GM23248 (cell line): ENCODE measurements around the gene CHST11. TPM values are rescaled to one million over a fixed set of nuclear protein-coding genes. Genes with fewer than 3 reads are reported as not detected.

Source experiments
- DNase-seq: peaks from one replicate; pipeline ENCODE4 v3.0.0-alpha.2; 2015
- H2AFZ ChIP-seq: fragments of 200-600 bp; sonication (generic); 2 replicates; pipeline ENCODE4 v1.6.1; 2016; ENCODE audit warnings: antibody characterized with exemption
- H3F3A ChIP-seq: fragments of 200-600 bp; sonication (generic); 2 replicates; pipeline ENCODE4 v1.6.1; 2016; ENCODE audit warnings: mild to moderate bottlenecking, antibody characterized with exemption, mixed run types; ENCODE audit not compliant: insufficient read depth
- H3K27ac ChIP-seq: fragments of 200-600 bp; sonication (generic); 2 replicates; pipeline ENCODE4 v1.5.1; 2016; ENCODE audit warnings: mild to moderate bottlenecking
- H3K27me3 ChIP-seq: fragments of 200-600 bp; sonication (generic); replicated peaks from 2 replicates; pipeline ENCODE4 v1.6.1; 2016; ENCODE audit warnings: mild to moderate bottlenecking; ENCODE audit not compliant: insufficient read depth
- H3K36me3 ChIP-seq: fragments of 200-600 bp; sonication (generic); 2 replicates; pipeline ENCODE4 v1.6.1; 2016; ENCODE audit warnings: low read depth, mild to moderate bottlenecking
- H3K4me1 ChIP-seq: fragments of 200-600 bp; sonication (generic); 2 replicates; pipeline ENCODE4 v1.6.1; 2016; ENCODE audit warnings: mild to moderate bottlenecking; ENCODE audit not compliant: insufficient read depth
- H3K4me2 ChIP-seq: fragments of 200-600 bp; sonication (generic); one replicate; pipeline ENCODE4 v1.6.1; 2016; ENCODE audit warnings: mild to moderate bottlenecking; ENCODE audit not compliant: unreplicated experiment
- H3K4me3 ChIP-seq: fragments of 200-600 bp; sonication (generic); 2 replicates; pipeline ENCODE4 v1.5.1; 2016; ENCODE audit warnings: mild to moderate bottlenecking
- H3K79me2 ChIP-seq: fragments of 200-600 bp; sonication (generic); 2 replicates; pipeline ENCODE4 v1.6.1; 2016; ENCODE audit warnings: mild to moderate bottlenecking; ENCODE audit not compliant: insufficient read depth
- H3K9ac ChIP-seq: fragments of 200-600 bp; sonication (generic); 2 replicates; pipeline ENCODE4 v1.6.1; 2016; ENCODE audit warnings: mild to moderate bottlenecking
- H3K9me2 ChIP-seq: fragments of 200-600 bp; sonication (generic); 2 replicates; pipeline ENCODE4 v1.6.1; 2016; ENCODE audit warnings: mixed run types, mild to moderate bottlenecking, moderate library complexity; ENCODE audit not compliant: insufficient read depth
- H3K9me3 ChIP-seq: fragments of 200-600 bp; sonication (generic); one replicate; pipeline ENCODE4 v1.6.1; 2017; ENCODE audit warnings: low read depth
- H4K20me1 ChIP-seq: fragments of 200-600 bp; sonication (generic); 2 replicates; pipeline ENCODE4 v1.6.0; 2016; ENCODE audit not compliant: insufficient read depth
- EZH2 ChIP-seq: fragments of 200-600 bp; sonication (generic); IDR thresholded peaks from 2 replicates; pipeline ENCODE4 v1.6.1; 2018; ENCODE audit warnings: antibody characterized with exemption, mild to moderate bottlenecking; ENCODE audit not compliant: insufficient read depth, poor library complexity, severe bottlenecking
- EZH2phosphoT487 ChIP-seq: fragments of 200-600 bp; sonication (generic); IDR thresholded peaks from 2 replicates; pipeline ENCODE4 v1.6.1; 2018; ENCODE audit warnings: antibody characterized with exemption, moderate library complexity, mild to moderate bottlenecking, low read depth; ENCODE audit not compliant: insufficient read depth
- WGBS, 2 experiments: methylation state at CpG; one replicate each; pipeline ENCODE4 v1.1.6; 2015 to 2017; ENCODE audit warnings: low lambda C conversion rate in 2 of 2, low coverage in 1 of 2; ENCODE audit errors: missing lambda C conversion rate in 2 of 2; 5-methylcytosine and 5-hydroxymethylcytosine counted together
- in situ Hi-C: fragments of 300-500 bp; cut with MboI; formaldehyde crosslinking; loops from 2 replicates; pipeline ENCODE4 v1.15.0; 2020
- polyA plus RNA-seq: library from polyadenylated mRNA; unstranded; fragments of >200 nt; fragmentation: Nextera tagmentation; extraction: Ambion mirVana; gene quantifications from 2 replicates; pipeline ENCODE4 v1.2.1, GENCODE V29; 2016
- total RNA-seq: library from RNA; depleted of rRNA; stranded (reverse); fragments of >200 nt; shearing (Covaris generic); gene quantifications from 2 replicates; pipeline ENCODE4 v1.2.3, GENCODE V29; 2014

CHST11 gene
- total and polyA plus RNA-seq, 2 experiments from 2014 or later = 3.7 to 5.4 TPM

DNA sequence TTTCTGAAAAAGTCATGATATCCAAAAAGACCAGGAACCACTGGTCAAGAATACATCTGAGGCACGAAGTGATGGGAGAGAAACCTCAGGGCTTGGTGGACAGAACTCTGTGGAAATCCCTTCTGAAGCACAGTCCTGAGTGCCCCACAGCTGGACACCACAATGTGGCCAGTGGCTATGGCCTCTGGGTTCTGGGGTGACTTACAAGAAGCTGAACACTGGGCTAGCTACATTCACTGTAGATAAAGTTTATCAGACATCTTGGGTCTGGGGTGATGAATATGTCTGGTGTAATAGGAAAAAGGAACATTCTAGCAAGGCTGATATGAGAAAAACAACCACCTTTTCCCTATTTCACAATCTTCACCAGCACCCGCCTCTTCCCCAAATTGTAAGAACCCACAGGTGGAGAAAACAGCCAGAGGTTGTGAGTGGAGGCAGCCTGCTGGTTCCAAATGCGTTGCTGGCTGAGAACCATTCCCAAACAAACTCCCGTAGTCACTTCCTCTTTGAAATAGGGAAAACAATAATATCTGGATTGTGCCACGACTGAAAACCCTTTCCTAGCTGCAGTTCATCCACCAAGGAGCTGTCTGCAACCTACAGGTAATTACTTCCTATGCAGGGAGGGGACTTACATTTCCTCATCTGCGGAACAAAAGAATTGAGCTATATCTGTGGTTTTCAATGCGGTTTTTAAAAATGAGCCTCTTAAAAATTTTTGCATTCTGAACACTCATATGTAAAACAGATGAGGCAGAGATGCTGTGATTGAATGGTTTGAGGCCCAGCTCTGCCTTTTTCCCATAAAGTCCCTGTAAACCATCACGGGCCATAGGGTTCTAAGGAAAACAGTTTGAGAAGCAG, 307.7 kb downstream of the CHST11 start:
- H4K20me1 ChIP-seq = no peaks in the 10 kb centered on the region
- H3K4me1 ChIP-seq = peaks cover 8% of the 10 kb centered on the region
- no peak for DNase-seq
- H3K79me2 ChIP-seq = no peaks in the 10 kb centered on the region
- H3K4me3 ChIP-seq = no peak overlapping the region
- H3K27ac ChIP-seq = no peak overlapping the region
- no peaks in the 10 kb centered on the region for H3K9me2 ChIP-seq
- no peak overlapping the region for H3K9ac ChIP-seq
- 83% methylated on average over 8 of the region's 8 CpGs for WGBS, 2 experiments
- in situ Hi-C loops = no loop called here
- H3F3A ChIP-seq = no peaks in the 10 kb centered on the region
- H3K27me3 ChIP-seq = no peaks in the 10 kb centered on the region
- TF ChIP-seq EZH2 (no peak), EZH2phosphoT487 (no peak)
- H3K36me3 ChIP-seq = no peaks in the 10 kb centered on the region
- H3K4me2 ChIP-seq = no peak overlapping the region
- H3K9me3 ChIP-seq = no peaks in the 10 kb centered on the region
- no peak overlapping the region for H2AFZ ChIP-seq

DNA sequence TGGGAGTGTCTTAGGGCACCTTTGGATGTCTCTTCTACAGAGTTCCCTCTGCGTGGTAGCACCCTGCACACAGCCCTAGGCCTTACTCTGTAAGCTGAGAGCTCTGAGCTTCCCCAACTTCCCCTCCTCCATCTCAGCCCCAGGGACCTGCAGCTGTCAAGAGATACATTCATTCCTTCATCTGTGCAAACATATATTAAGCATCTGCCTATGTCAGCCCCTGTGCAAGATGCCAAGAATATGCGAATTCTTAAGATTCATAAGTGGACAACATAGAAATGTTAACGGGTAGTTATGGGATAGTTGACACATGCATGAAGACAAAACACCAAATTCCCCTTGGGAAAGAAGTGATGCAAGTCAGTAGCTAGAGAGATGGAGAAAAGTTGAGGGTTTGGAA, 310.5 kb downstream of the CHST11 start:
- no peak for TF ChIP-seq EZH2phosphoT487
- no peak for TF ChIP-seq EZH2
- H3K27me3 ChIP-seq = no peaks in the 10 kb centered on the region
- in situ Hi-C loops = no loop called here
- H3K36me3 ChIP-seq = no peaks in the 10 kb centered on the region
- H3K4me1 ChIP-seq = peaks cover 8% of the 10 kb centered on the region
- WGBS, 2 experiments = 81 to 82% methylated on average over 3 of the region's 3 CpGs
- H3K9me2 ChIP-seq = no peaks in the 10 kb centered on the region
- H3K9ac ChIP-seq = no peak overlapping the region
- H3K4me3 ChIP-seq = no peak overlapping the region
- no peaks in the 10 kb centered on the region for H3K79me2 ChIP-seq
- H3K4me2 ChIP-seq = no peak overlapping the region
- no peak overlapping the region for H3K27ac ChIP-seq
- H4K20me1 ChIP-seq = no peaks in the 10 kb centered on the region
- peaks cover 5% of the 10 kb centered on the region for H3K9me3 ChIP-seq
- DNase-seq = no peak
- no peak overlapping the region for H2AFZ ChIP-seq
- no peaks in the 10 kb centered on the region for H3F3A ChIP-seq

DNA sequence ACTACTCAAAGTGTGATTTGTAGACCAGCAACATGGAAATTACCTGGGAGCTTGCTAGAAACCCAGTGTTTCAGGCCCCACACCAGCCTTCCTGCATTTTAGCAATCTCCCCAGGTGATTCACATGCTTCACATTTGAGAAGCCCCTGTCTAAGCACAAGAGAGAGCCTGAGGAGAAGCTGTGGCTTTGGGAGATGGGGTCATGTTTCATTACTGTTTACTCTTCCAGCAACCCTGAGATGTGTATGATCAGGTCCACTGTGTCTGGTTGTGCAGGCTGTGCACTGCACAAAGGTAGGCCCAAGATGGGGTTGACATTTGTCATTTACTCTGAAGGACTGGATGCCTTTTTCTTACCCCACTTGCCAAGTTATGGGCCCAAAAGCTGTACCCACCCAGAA, 311.3 kb downstream of the CHST11 start:
- no peak overlapping the region for H2AFZ ChIP-seq
- no peak for DNase-seq
- no peaks in the 10 kb centered on the region for H3K9me2 ChIP-seq
- H3K9me3 ChIP-seq = peaks cover 6% of the 10 kb centered on the region
- H3K79me2 ChIP-seq = no peaks in the 10 kb centered on the region
- no peak overlapping the region for H3K4me3 ChIP-seq
- TF ChIP-seq EZH2 = no peak
- no peak for TF ChIP-seq EZH2phosphoT487
- no peak overlapping the region for H3K4me2 ChIP-seq
- no peak overlapping the region for H3K9ac ChIP-seq
- no peaks in the 10 kb centered on the region for H3K27me3 ChIP-seq
- in situ Hi-C loops = no loop called here
- no peaks in the 10 kb centered on the region for H4K20me1 ChIP-seq
- no peak overlapping the region for H3K27ac ChIP-seq
- H3K36me3 ChIP-seq = no peaks in the 10 kb centered on the region
- H3F3A ChIP-seq = no peaks in the 10 kb centered on the region
- H3K4me1 ChIP-seq = peaks cover 5% of the 10 kb centered on the region

DNA sequence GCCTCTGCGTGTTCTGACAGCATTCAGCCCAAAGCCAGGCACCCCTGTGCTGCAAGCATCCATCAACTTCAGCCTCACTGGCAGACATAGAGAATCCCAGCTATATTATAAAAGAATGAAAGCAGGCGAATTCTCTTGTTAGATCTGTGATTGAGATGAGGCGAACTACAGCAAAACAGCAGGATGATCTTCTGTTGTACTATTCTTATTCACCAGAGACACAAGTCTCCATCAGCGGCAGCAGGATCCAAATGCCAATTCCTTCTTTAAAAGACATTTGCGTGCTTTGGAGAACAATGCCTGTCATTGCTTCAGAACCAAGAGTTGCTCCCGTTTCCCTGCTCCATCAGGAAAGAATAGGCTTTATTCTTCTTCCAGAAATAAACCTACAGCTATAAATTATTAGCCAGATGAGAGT, 312.4 kb downstream of the CHST11 start:
- Histone ChIP-seq H3K27ac (no peak overlapping the region), H3K9me3 (peaks cover 8% of the 10 kb centered on the region), H3K4me2 (no peak overlapping the region), H3F3A (no peaks in the 10 kb centered on the region), H2AFZ (no peak overlapping the region; the same call in 1 of the 2 replicates), H3K36me3 (no peaks in the 10 kb centered on the region), H3K27me3 (no peaks in the 10 kb centered on the region), H3K4me3 (no peak overlapping the region), H3K9me2 (no peaks in the 10 kb centered on the region), H3K4me1 (no peaks in the 10 kb centered on the region), H3K9ac (no peak overlapping the region), H4K20me1 (no peaks in the 10 kb centered on the region), H3K79me2 (no peaks in the 10 kb centered on the region)
- in situ Hi-C loops = no loop called here
- TF ChIP-seq EZH2phosphoT487 = no peak
- no peak for TF ChIP-seq EZH2
- 55 to 63% methylated on average over 6 of the region's 6 CpGs for WGBS, 2 experiments
- no peak for DNase-seq

DNA sequence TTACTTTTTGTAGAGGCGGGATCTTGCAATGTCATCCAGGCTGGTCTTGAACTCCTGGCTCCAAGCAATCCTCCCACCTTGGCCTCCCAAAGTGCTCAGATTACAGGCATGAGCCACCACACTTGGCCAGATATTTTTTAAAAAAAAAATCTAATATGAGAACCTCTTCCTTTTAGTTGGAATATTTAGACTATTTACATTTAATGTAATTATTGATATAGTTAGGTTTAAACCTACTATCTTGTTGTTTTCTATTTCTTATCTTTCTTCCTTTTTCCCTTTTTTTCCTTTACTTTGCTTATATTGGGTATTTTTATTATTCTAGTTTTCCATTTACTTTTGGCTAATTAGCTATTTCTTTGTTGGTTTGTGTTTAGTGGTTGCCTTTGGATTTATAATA, 315.6 kb downstream of the CHST11 start:
- no peak for DNase-seq
- no peak overlapping the region for H2AFZ ChIP-seq
- H3K27me3 ChIP-seq = no peaks in the 10 kb centered on the region
- H3K79me2 ChIP-seq = no peaks in the 10 kb centered on the region
- H3F3A ChIP-seq = no peaks in the 10 kb centered on the region
- no peak overlapping the region for H3K27ac ChIP-seq
- in situ Hi-C loops = no loop called here
- H3K9me3 ChIP-seq = peaks cover 8% of the 10 kb centered on the region
- no peaks in the 10 kb centered on the region for H4K20me1 ChIP-seq
- no peaks in the 10 kb centered on the region for H3K4me1 ChIP-seq
- no peaks in the 10 kb centered on the region for H3K36me3 ChIP-seq
- TF ChIP-seq EZH2 = no peak
- no peak for TF ChIP-seq EZH2phosphoT487
- 92 to 100% methylated on average over 1 of the region's 1 CpG for WGBS, 2 experiments
- H3K9me2 ChIP-seq = no peaks in the 10 kb centered on the region
- H3K4me3 ChIP-seq = no peak overlapping the region
- no peak overlapping the region for H3K4me2 ChIP-seq
- H3K9ac ChIP-seq = no peak overlapping the region
